Measurements from ENCODE around the gene FGGY.
"Not testable (repeated sequence)": the region's sequence is repeated elsewhere in the genome, so short reads cannot be mapped to it uniquely, and the experiment has no call there.

FGGY gene

DNA sequence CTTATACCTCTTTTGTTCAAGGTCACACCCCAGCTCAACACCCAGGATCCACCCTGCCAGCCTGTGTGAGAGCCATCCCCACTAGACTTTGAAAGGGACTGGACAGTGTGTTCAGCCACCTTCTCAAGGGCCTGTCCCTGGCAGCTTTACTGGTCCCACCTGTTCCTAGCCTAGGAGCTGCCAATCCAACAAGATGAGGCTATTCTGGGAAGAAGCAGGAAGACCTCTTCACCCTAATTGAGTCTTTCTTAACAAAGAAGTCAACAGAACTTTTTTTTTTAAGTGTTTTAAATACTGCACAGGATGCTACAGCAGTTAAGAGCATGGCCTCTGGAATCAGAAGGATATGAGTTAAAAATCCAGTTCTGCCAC, 422.1 kb downstream of the FGGY start:
- Histone ChIP-seq H3K27me3 (ENCODE audit: control insufficient read depth in 1 of 2, insufficient read depth in 2 of 2, low read length in 2 of 2) (no peaks in the 10 kb centered on the region), H3K36me3 (ENCODE audit: control insufficient read depth in 2 of 2, insufficient read depth in 2 of 2, low read length in 2 of 2) (no peaks in the 10 kb centered on the region), H3K9me3 (ENCODE audit: control insufficient read depth in 2 of 2, low read length in 2 of 2) (no peaks in the 10 kb centered on the region), H3K9ac (ENCODE audit: low read length in 2 of 2) (no peak overlapping the region), H3K4me3 (ENCODE audit: low read length in 2 of 2) (no peak overlapping the region), H3K27ac (ENCODE audit: low read length) (no peak overlapping the region), H3K4me1 (ENCODE audit: control insufficient read depth, insufficient read depth, low read length) (no peaks in the 10 kb centered on the region)

DNA sequence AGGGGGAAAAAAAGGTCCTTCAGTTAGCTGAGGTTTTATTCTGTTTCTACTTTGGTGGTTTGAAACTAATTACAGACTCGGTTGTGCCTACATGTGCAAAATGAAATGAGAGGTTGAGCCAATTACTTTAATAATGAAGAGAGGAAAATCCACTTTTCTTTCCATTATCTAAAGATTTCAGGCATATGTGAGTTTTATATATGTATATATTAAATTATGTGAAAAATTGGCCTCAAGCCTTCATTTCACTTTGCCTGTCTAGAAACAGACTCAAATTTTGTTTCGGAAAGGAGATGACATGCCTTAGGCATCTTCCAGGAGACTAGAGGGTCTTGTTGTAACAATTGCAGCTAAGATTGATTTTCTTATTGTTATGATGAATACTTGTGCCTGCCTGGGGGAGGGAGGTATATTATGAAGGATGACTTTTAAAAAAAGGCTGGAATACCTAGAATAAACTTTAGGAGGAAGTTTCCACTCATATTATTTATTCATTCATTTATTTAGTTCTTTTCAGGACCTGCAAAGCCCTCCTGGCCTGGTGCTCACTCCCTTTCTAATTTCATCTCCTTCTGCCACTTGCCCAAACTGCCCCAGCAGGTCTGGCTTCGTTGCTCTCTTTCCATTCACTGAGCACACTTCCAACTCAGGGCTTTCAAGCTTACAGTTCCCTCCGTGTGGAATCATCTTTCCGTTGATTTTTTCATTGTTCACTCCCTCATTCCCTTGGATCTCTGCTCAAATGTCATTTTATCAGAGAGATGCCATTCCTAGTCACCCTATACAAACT, 423.6 kb downstream of the FGGY start:
- no peaks in the 10 kb centered on the region for H3K9me3 ChIP-seq (ENCODE audit: control insufficient read depth in 2 of 2, low read length in 2 of 2)
- no peak overlapping the region for H3K9ac ChIP-seq (ENCODE audit: low read length in 2 of 2)
- no peak overlapping the region for H3K27ac ChIP-seq (ENCODE audit: low read length)
- H3K27me3 ChIP-seq (ENCODE audit: control insufficient read depth in 1 of 2, insufficient read depth in 2 of 2, low read length in 2 of 2), result no peaks in the 10 kb centered on the region
- no peaks in the 10 kb centered on the region for H3K36me3 ChIP-seq (ENCODE audit: control insufficient read depth in 2 of 2, insufficient read depth in 2 of 2, low read length in 2 of 2)
- no peak overlapping the region for H3K4me3 ChIP-seq (ENCODE audit: low read length in 2 of 2)
- no peaks in the 10 kb centered on the region for H3K4me1 ChIP-seq (ENCODE audit: control insufficient read depth, insufficient read depth, low read length)

DNA sequence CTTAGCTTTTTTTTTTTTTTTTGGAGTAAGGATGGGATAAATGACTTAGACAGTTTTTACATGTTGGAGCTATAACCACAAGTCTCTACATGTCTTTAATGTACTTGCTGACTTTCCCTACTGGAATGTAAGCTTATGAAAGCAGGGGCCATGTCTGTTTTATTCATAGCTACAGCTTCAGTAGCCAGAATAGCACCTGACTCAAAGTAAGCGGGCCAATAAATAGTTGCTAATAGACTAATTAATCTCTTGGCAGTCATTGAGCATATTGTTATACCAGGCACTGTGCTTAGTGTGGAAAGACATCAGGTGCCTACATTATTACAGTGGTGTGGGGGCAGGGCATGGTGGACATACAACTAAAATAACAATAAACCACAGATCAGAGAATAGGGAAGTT, 433.4 kb downstream of the FGGY start:
- Histone ChIP-seq H3K36me3 (ENCODE audit: control insufficient read depth in 2 of 2, insufficient read depth in 2 of 2, low read length in 2 of 2) (no peaks in the 10 kb centered on the region), H3K4me3 (ENCODE audit: low read length in 2 of 2) (peak overlapping the region in 1 of 2 donors; percentile 34), H3K9me3 (ENCODE audit: control insufficient read depth in 2 of 2, low read length in 2 of 2) (no peaks in the 10 kb centered on the region), H3K27ac (ENCODE audit: low read length) (peak overlapping the region; percentile 96), H3K4me1 (ENCODE audit: control insufficient read depth, insufficient read depth, low read length) (peaks cover 38% of the 10 kb centered on the region), H3K27me3 (ENCODE audit: control insufficient read depth in 1 of 2, insufficient read depth in 2 of 2, low read length in 2 of 2) (no peaks in the 10 kb centered on the region), H3K9ac (ENCODE audit: low read length in 2 of 2) (peak overlapping the region in 1 of 2 donors; percentile 68)

DNA sequence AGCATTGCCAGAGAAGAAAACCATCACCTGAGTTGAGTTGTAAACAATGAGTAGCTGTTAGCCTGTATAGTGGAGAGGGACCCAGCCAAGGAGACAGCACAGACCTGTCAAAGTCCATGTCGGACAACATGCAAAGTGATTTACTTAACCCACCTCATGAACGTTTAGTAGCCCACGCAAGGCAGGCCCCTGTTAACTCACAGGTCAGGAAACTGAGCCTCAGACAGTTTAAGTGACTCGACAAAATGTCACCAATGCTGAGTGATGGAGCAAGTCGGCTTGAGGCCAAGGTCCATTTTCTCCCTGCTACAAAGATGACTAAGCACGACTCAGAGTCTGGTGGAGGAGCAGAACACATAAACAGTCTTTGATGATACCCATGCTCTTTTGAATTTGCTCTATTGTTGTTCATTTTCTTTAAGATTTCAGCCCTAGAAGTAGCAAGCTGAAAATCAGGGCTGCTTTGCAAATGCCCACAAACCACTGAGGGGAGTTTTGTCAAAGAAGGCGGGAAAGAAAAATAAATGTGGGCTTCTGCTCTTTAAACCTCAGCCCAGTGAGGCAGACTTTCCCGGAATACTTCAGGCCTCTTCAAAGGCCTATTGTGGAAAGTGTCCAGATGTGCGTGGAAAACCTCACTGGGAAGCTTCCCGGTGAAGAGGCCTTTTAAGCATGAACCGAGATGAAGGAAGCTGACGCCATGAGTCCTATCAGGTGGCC, 434.0 kb downstream of the FGGY start:
- H3K36me3 ChIP-seq (ENCODE audit: control insufficient read depth in 2 of 2, insufficient read depth in 2 of 2, low read length in 2 of 2), result no peaks in the 10 kb centered on the region
- H3K4me1 ChIP-seq (ENCODE audit: control insufficient read depth, insufficient read depth, low read length), result peaks cover 38% of the 10 kb centered on the region
- no peaks in the 10 kb centered on the region for H3K27me3 ChIP-seq (ENCODE audit: control insufficient read depth in 1 of 2, insufficient read depth in 2 of 2, low read length in 2 of 2)
- no peaks in the 10 kb centered on the region for H3K9me3 ChIP-seq (ENCODE audit: control insufficient read depth in 2 of 2, low read length in 2 of 2)
- peak overlapping the region; percentile 96 for H3K27ac ChIP-seq (ENCODE audit: low read length)
- peak overlapping the region; percentile 10 to 34 for H3K4me3 ChIP-seq (ENCODE audit: low read length in 2 of 2)
- H3K9ac ChIP-seq (ENCODE audit: low read length in 2 of 2), result peak overlapping the region; percentile 58 to 68

DNA sequence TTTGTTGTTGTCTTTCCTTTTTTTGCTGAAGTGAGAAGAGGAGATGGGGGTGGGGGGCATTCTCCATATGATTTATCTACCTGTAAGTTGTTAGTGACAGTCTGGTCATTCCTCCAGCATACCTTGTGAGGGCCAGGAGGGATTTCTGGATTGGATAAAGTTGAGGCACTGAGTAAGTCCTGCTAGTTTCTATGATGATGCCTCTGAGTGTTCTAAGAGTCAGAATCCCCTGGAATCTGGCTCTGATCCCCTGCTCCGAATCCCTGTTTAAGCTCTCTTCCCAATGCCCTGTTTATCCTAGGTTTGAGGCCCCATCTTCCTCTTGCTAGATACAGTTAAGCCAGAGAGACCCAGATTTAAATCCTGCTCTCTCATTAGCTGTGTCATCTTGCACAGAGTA, 434.7 kb downstream of the FGGY start:
- peak overlapping the region; percentile 8 to 28 for H3K4me3 ChIP-seq (ENCODE audit: low read length in 2 of 2)
- H3K9ac ChIP-seq (ENCODE audit: low read length in 2 of 2), result peak overlapping the region; percentile 58 to 68
- peak overlapping the region; percentile 96 for H3K27ac ChIP-seq (ENCODE audit: low read length)

DNA sequence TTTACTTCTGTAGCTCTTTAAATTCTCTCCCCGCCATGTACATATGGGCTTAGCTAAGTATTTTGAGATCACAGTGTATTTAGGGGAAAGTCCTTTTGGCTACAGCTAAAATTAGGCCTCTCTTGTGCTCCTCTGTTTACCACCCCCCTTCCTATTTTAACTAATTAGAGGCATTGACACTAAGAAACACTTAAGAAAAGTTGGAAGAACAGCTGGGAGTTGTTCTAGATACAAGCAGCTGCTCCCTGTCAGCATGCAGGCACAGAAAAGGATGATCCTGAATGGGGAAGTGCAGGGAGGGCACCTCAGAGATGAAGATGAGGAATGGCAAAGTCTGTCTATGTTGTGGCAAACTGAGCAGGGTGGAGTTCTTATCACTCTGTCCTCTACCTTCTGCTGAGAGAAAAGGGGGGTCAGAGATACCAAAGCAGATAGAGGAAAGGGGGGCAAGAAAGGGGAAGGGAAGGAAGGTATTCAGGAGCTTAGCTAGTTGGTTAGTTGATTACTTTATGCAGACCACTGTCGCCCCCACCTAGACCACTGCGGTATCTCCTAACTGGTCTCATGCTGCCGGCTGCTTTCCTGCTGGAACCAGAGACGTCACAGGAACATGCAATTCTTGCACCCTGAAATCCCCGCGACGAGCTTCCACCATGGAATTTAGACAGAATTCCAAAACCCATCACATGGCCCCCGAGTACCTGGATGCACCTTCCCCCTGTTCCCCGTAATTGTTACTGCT, 435.5 kb downstream of the FGGY start:
- Histone ChIP-seq H3K9ac (ENCODE audit: low read length in 2 of 2) (peak overlapping the region; percentile 58 to 68), H3K4me1 (ENCODE audit: control insufficient read depth, insufficient read depth, low read length) (peaks cover 38% of the 10 kb centered on the region), H3K27me3 (ENCODE audit: control insufficient read depth in 1 of 2, insufficient read depth in 2 of 2, low read length in 2 of 2) (no peaks in the 10 kb centered on the region), H3K36me3 (ENCODE audit: control insufficient read depth in 2 of 2, insufficient read depth in 2 of 2, low read length in 2 of 2) (no peaks in the 10 kb centered on the region), H3K4me3 (ENCODE audit: low read length in 2 of 2) (no peak overlapping the region), H3K27ac (ENCODE audit: low read length) (peak overlapping the region; percentile 96), H3K9me3 (ENCODE audit: control insufficient read depth in 2 of 2, low read length in 2 of 2) (no peaks in the 10 kb centered on the region)

More for the DNA sequence above, 434.7 kb downstream of the FGGY start:
- H3K9me3 ChIP-seq (ENCODE audit: control insufficient read depth in 2 of 2, low read length in 2 of 2), result no peaks in the 10 kb centered on the region
- H3K4me1 ChIP-seq (ENCODE audit: control insufficient read depth, insufficient read depth, low read length), result peaks cover 38% of the 10 kb centered on the region
- H3K36me3 ChIP-seq (ENCODE audit: control insufficient read depth in 2 of 2, insufficient read depth in 2 of 2, low read length in 2 of 2), result no peaks in the 10 kb centered on the region
- no peaks in the 10 kb centered on the region for H3K27me3 ChIP-seq (ENCODE audit: control insufficient read depth in 1 of 2, insufficient read depth in 2 of 2, low read length in 2 of 2)

DNA sequence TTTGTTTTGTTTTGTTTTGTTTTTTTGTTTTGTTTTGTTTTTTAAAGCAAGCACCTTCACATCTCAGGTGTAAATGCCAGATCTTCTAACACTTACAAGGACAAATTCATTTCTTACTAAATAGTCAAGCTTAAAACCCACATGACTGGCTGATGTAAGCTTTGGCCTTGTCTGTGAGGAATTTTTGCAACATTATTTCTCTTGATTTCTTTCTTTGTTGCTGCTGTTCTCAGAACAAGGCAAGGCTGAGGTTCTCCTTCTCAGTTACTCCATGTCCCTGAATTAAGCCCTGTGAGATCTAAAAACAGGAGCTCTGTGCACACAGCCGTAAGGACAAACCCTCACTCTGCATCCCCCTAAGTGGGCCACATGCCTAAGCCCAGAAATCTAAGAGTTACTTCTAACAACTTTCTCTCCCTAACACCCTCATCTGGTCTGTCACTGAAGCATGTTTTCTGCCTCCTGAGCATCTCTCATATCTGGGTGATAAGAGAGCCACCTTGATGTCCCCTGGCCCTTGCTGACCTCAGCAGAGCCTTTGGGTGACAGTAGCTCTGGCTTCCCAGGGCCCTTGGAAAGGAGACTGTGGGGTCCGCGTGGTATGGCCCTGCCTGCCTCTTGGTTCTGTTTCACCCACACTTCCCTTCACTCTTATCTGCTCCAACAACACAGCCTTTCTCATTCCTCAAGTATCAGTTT, 436.7 kb downstream of the FGGY start:
- peak overlapping the region; percentile 24 for H3K27ac ChIP-seq (ENCODE audit: low read length)
- no peaks in the 10 kb centered on the region for H3K27me3 ChIP-seq (ENCODE audit: control insufficient read depth in 1 of 2, insufficient read depth in 2 of 2, low read length in 2 of 2)
- H3K9me3 ChIP-seq (ENCODE audit: control insufficient read depth in 2 of 2, low read length in 2 of 2), result no peaks in the 10 kb centered on the region
- no peaks in the 10 kb centered on the region for H3K36me3 ChIP-seq (ENCODE audit: control insufficient read depth in 2 of 2, insufficient read depth in 2 of 2, low read length in 2 of 2)
- no peak overlapping the region for H3K9ac ChIP-seq (ENCODE audit: low read length in 2 of 2)
- no peak overlapping the region for H3K4me3 ChIP-seq (ENCODE audit: low read length in 2 of 2)
- peaks cover 38% of the 10 kb centered on the region for H3K4me1 ChIP-seq (ENCODE audit: control insufficient read depth, insufficient read depth, low read length)

DNA sequence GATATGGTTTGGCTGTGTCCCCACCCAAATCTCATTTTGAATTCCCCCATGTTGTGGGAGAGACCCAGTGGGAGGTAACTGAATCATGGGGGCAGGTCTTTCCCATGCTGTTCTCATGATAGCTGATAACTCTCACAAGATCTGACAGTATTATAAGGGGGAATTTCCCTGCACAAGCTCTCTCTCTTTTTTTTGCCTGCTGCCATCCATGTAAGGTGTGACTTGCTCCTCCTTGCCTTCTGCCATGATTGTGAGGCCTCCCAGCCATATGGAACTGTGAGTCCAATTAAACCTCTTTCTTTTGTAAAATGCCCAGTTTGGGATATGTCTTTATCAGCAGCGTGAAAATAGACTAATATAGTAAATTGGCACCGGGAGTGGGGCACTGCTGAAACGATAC, 439.0 kb downstream of the FGGY start:
- not testable (repeated sequence) for H3K9ac ChIP-seq (ENCODE audit: low read length in 2 of 2); H3K4me3 ChIP-seq (ENCODE audit: low read length in 2 of 2); H3K27me3 ChIP-seq (ENCODE audit: control insufficient read depth in 1 of 2, insufficient read depth in 2 of 2, low read length in 2 of 2); H3K36me3 ChIP-seq (ENCODE audit: control insufficient read depth in 2 of 2, insufficient read depth in 2 of 2, low read length in 2 of 2); H3K9me3 ChIP-seq (ENCODE audit: control insufficient read depth in 2 of 2, low read length in 2 of 2); H3K27ac ChIP-seq (ENCODE audit: low read length)
- peaks cover 29% of the 10 kb centered on the region for H3K4me1 ChIP-seq (ENCODE audit: control insufficient read depth, insufficient read depth, low read length)

DNA sequence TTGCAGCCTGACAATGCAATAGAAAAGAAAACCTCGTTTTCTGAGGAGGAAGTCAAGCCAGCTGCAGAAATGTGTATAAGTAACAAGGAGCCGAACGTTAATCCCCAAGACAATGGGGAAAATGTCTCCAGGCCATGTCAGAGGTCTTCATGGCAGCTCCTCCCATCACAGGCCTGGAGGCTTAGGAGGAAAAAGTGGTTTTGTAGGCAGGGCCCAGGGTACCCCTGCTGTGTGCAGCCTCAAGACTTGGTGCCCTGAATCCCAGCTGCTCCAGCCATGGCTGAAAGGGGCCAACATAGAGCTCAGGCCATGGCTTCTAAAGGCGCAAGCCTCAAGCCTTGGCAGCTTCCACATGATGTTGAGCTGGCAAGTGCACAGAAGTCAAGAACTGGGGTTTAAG, 439.9 kb downstream of the FGGY start:
- no peak overlapping the region for H3K27ac ChIP-seq (ENCODE audit: low read length)
- H3K4me3 ChIP-seq (ENCODE audit: low read length in 2 of 2), result no peak overlapping the region
- no peaks in the 10 kb centered on the region for H3K9me3 ChIP-seq (ENCODE audit: control insufficient read depth in 2 of 2, low read length in 2 of 2)
- no peaks in the 10 kb centered on the region for H3K36me3 ChIP-seq (ENCODE audit: control insufficient read depth in 2 of 2, insufficient read depth in 2 of 2, low read length in 2 of 2)
- H3K4me1 ChIP-seq (ENCODE audit: control insufficient read depth, insufficient read depth, low read length), result peaks cover 21% of the 10 kb centered on the region
- H3K9ac ChIP-seq (ENCODE audit: low read length in 2 of 2), result no peak overlapping the region
- H3K27me3 ChIP-seq (ENCODE audit: control insufficient read depth in 1 of 2, insufficient read depth in 2 of 2, low read length in 2 of 2), result no peaks in the 10 kb centered on the region

DNA sequence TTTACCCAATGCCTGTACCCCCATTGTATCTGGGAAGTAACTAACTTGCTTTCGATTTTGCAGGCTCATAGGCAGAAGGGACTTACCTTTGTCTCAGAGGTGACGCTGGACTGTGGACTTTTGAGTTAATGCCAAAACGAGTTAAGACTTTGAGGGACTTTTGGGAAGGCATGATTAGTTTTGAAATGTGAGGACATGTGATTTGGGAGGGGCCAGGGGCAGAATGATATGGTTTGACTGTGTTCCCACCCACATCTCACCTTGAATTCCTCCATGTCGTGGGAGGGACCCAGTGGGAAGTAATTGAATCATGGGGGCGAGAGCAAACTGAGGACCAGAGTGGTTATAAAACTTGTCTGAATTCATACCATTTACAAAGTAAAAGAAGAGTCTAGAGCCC, 440.7 kb downstream of the FGGY start:
- Histone ChIP-seq H3K27ac (ENCODE audit: low read length) (no peak overlapping the region), H3K27me3 (ENCODE audit: control insufficient read depth in 1 of 2, insufficient read depth in 2 of 2, low read length in 2 of 2) (no peaks in the 10 kb centered on the region), H3K4me1 (ENCODE audit: control insufficient read depth, insufficient read depth, low read length) (peaks cover 13% of the 10 kb centered on the region), H3K9me3 (ENCODE audit: control insufficient read depth in 2 of 2, low read length in 2 of 2) (no peaks in the 10 kb centered on the region), H3K9ac (ENCODE audit: low read length in 2 of 2) (no peak overlapping the region), H3K4me3 (ENCODE audit: low read length in 2 of 2) (no peak overlapping the region), H3K36me3 (ENCODE audit: control insufficient read depth in 2 of 2, insufficient read depth in 2 of 2, low read length in 2 of 2) (no peaks in the 10 kb centered on the region)
